Activated CD4-positive, CD25-positive, alpha-beta regulatory T cell (primary cell): Measurements from ENCODE around the gene TEX12.
A peak's percentile ranks its signal among the peaks of the same experiment; 100 is the strongest.

ENCODE experiments used
- DNase-seq, 4 experiments: peaks; one replicate each; lab custom pipeline; 2025; lab: John Stamatoyannopoulos, UW

Gene TEX12

GRCh38 chr11:112211536-112211935, 44.4 kb downstream of the TEX12 start:
- no peak for DNase-seq

- DNase-seq = no peak
Measured at GRCh38 chr11:112212290-112212689, 45.1 kb downstream of the TEX12 start.

DNA sequence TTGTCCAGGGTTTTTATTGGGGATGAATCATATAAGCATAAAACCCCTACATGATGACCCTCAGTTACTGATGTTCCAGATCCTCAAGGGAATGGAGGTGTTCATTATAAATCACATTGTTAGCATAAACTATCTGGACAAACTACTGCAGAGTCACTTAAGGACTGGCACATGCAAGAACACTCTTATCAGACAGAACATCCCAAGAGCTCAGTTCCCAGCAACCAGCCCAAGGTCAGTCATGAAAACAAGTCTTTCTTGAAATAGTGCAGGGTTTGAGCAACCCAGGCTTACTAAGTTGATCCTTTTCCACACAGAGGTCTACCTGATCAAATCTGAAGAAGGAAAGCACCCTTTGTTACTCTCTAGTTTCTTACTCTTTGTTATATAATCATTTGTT, 45.5 kb downstream of the TEX12 start:
- no peak for DNase-seq

GRCh38 chr11:112213753-112214152, 46.6 kb downstream of the TEX12 start:
- no peak for DNase-seq

- no peak for DNase-seq
Measured at GRCh38 chr11:112215621-112216020, 48.4 kb downstream of the TEX12 start.

DNA sequence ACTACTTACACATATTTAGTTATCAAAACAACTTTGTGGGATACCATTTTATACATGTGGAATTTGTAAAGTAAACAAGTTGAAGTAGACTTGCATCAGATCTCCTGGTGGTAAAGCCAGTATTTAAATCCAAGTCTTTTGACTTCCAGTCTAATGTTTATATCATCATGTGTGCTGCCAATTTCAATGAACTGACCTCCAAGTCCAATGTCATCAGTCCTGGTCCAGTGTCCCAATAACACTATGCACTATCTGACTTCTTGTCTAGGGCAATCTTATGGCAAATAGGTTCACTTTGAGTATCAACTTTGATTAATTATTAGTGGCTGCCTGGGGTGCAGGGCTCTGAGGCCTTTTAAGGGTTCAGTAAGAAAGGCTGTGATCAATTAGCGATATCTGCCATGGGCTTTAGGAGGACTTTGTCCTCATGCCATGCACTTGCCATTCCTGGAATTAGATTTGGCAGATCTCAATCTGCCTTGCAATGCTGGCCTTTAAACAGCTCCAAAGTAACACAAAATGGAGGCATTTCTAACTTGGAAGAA, 49.5 kb downstream of the TEX12 start:
- DNase-seq = no peak

GRCh38 chr11:112219476-112220232, 52.5 kb downstream of the TEX12 start:
- peak in 1 of 4 experiments; percentile 3 for DNase-seq

GRCh38 chr11:112221274-112221835, 54.2 kb downstream of the TEX12 start:
- no peak for DNase-seq
